A549 (cell line): Measurements from ENCODE around the gene NKD1. TPM values are rescaled to one million over a fixed set of nuclear protein-coding genes. Genes with fewer than 3 reads are reported as not detected.

ENCODE experiments used
- ATAC-seq, 2 experiments: fragments of 200-7000 bp in 1 of 2; fragments of >200 bp in 1 of 2; cut with Nextera tagmentation in 1 of 2; cut with Tn5 transposase in 1 of 2; 3 replicates each; pipeline versions ENCODE4 v1.8.0 to v1.9.1; 2018 to 2020; ENCODE audit warnings: mild to moderate bottlenecking in 1 of 2, moderate library complexity in 1 of 2
- CTCF ChIA-PET: fragments of 300-600 bp; sonication (Branson Sonifier 250); formaldehyde crosslinking; extraction: SDS; loops from one replicate; lab custom pipeline; 2021; ENCODE audit warnings: antibody characterized with exemption, inconsistent platforms; lab: Yijun Ruan, JAX
- POLR2A ChIA-PET: fragments of 350-600 bp; formaldehyde crosslinking; extraction: SDS; loops from one replicate; lab custom pipeline; 2021; ENCODE audit warnings: antibody characterized with exemption, inconsistent platforms; lab: Yijun Ruan, JAX
- DNase-seq, 2 experiments: peaks; one replicate each; pipeline versions ENCODE4 v3.0.0 to v3.0.0-alpha.2; 2011 to 2016; ENCODE audit warnings: low read depth in 1 of 2, low spot score in 1 of 2
- FAIRE-seq: peaks from 2 replicates; lab custom pipeline; 2011; peaks lifted over from hg19 to GRCh38; lab: Jason Lieb, UNC
- H3K27ac ChIP-seq, 2 experiments: fragments of >200 bp; sonication (Bioruptor Twin); formaldehyde crosslinking; 3 replicates each; pipeline ENCODE4 v1.5.1; 2016 to 2017
- H3K4me1 ChIP-seq: fragments of >200 bp; sonication (Bioruptor Twin); formaldehyde crosslinking; 3 replicates; pipeline ENCODE4 v1.6.1; 2016
- H3K4me2 ChIP-seq: fragments of >200 bp; sonication (Bioruptor Twin); formaldehyde crosslinking; 3 replicates; pipeline ENCODE4 v1.6.1; 2016
- H3K4me3 ChIP-seq: fragments of >200 bp; sonication (Bioruptor Twin); formaldehyde crosslinking; 3 replicates; pipeline ENCODE4 v1.5.1; 2016
- H3K9me3 ChIP-seq: fragments of >200 bp; sonication (Bioruptor Twin); formaldehyde crosslinking; 3 replicates; pipeline ENCODE4 v1.6.1; 2016
- E2F6 ChIP-seq: IDR thresholded peaks from 2 replicates; pipeline ENCODE4 v1.6.1; 2012; ENCODE audit warnings: low read depth, borderline replicate concordance
- ELK1 ChIP-seq: fragments of 150-350 bp; IDR thresholded peaks from 2 replicates; pipeline ENCODE4 v1.6.1; 2014; ENCODE audit warnings: low read depth, mild to moderate bottlenecking, low read length
- FOSL2 ChIP-seq, 2 experiments: fragments of 450-650 bp in 1 of 2; fragments of >200 bp in 1 of 2; sonication (Bioruptor Twin) in 1 of 2; formaldehyde crosslinking; IDR thresholded peaks; 2 replicates each; pipeline versions ENCODE4 v1.5.0 to v1.6.1; 2016 to 2020; ENCODE audit warnings: mild to moderate bottlenecking in 1 of 2, moderate library complexity in 1 of 2
- HDAC2 ChIP-seq: fragments of 200-600 bp; sonication (generic); IDR thresholded peaks from 2 replicates; pipeline ENCODE4 v1.6.1; 2016
- HES2 ChIP-seq: fragments of >200 bp; sonication (Bioruptor Twin); formaldehyde crosslinking; IDR thresholded peaks from 2 replicates; pipeline ENCODE4 v1.6.1; 2016
- HEYL ChIP-seq: fragments of 250-450 bp; sonication (Bioruptor Pico); IDR thresholded peaks from 2 replicates; pipeline ENCODE4 v1.8.0; 2021; ENCODE audit warnings: mild to moderate bottlenecking, moderate library complexity
- HOXB13 ChIP-seq: fragments of 250-450 bp; sonication (Bioruptor Pico); IDR thresholded peaks from 2 replicates; pipeline ENCODE4 v1.5.0; 2020; ENCODE audit warnings: low read depth, mild to moderate bottlenecking, moderate library complexity
- KDM1A ChIP-seq: fragments of 200-600 bp; sonication (generic); IDR thresholded peaks from 2 replicates; pipeline ENCODE4 v1.6.1; 2016; ENCODE audit warnings: low read depth, mild to moderate bottlenecking
- MAZ ChIP-seq: fragments of 150-350 bp; IDR thresholded peaks from 2 replicates; pipeline ENCODE4 v1.6.1; 2014; ENCODE audit warnings: antibody characterized with exemption, low read depth, low read length, borderline replicate concordance
- MYC ChIP-seq: IDR thresholded peaks from 2 replicates; pipeline ENCODE4 v1.6.1; 2012; ENCODE audit warnings: mild to moderate bottlenecking, inconsistent platforms, low read length, improper control_type of control experiment, borderline replicate concordance
- PBX3 ChIP-seq: IDR thresholded peaks from 2 replicates; pipeline ENCODE4 v1.6.1; 2012
- PHF8 ChIP-seq: fragments of 200-600 bp; sonication (generic); IDR thresholded peaks from 2 replicates; pipeline ENCODE4 v1.6.1; 2016; ENCODE audit warnings: low read depth, mild to moderate bottlenecking, antibody characterized with exemption, moderate library complexity, borderline replicate concordance
- RAD21 ChIP-seq, 2 experiments: fragments of >200 bp in 1 of 2; sonication (Bioruptor Twin) in 1 of 2; formaldehyde crosslinking in 1 of 2; IDR thresholded peaks in 1 of 2; conservative IDR thresholded peaks in 1 of 2; 2 replicates in 1 of 2; 3 replicates in 1 of 2; pipeline ENCODE4 v1.6.1; 2012 to 2018; ENCODE audit warnings: inconsistent platforms in 1 of 2
- REST ChIP-seq: fragments of 200-600 bp; sonication (generic); IDR thresholded peaks from 2 replicates; pipeline ENCODE4 v1.6.1; 2016; ENCODE audit warnings: antibody characterized with exemption, mild to moderate bottlenecking, moderate library complexity
- RFX5 ChIP-seq: fragments of 450-650 bp; IDR thresholded peaks from 2 replicates; pipeline ENCODE4 v1.7.1; 2014; ENCODE audit warnings: antibody characterized with exemption, mild to moderate bottlenecking, moderate library complexity
- TFCP2L1 ChIP-seq: fragments of 250-450 bp; sonication (Bioruptor Pico); IDR thresholded peaks from 2 replicates; pipeline ENCODE4 v1.5.0; 2021; ENCODE audit warnings: mild to moderate bottlenecking
- TP53 ChIP-seq: fragments of 250-450 bp; sonication (Bioruptor Pico); IDR thresholded peaks from 2 replicates; pipeline ENCODE4 v1.5.0; 2021; ENCODE audit warnings: mild to moderate bottlenecking, moderate library complexity
- ZC3H11A ChIP-seq: fragments of 450-650 bp; IDR thresholded peaks from 2 replicates; pipeline ENCODE4 v1.6.1; 2014; ENCODE audit warnings: antibody characterized with exemption, mild to moderate bottlenecking
- WGBS: methylation state at CpG from one replicate; pipeline ENCODE4 v1.1.6; 2017; ENCODE audit errors: missing lambda C conversion rate; 5-methylcytosine and 5-hydroxymethylcytosine counted together
- polyA plus RNA-seq, 4 experiments: library from polyadenylated mRNA; depleted of rRNA in 3 of 4; stranded (reverse); fragments of >200 nt; fragmentation: RNase III in 1 of 4; extraction: RNeasy Plus Mini Kit Qiagen cat#74134 plus additional on column Dnase treatment in 1 of 4; gene quantifications; 2 replicates in 3 of 4; 3 replicates in 1 of 4; pipeline ENCODE4 v1.2.3, GENCODE V29; 2011 to 2017

NKD1 gene
- polyA plus RNA-seq, 2 of the 4 experiments (the other 2 are of a cell fraction): 0.10 to 0.19 TPM

GRCh38 chr16:50531901-50532300 lies 16.3 kb upstream of the NKD1 start:
- 0% methylated on average over 3 of the region's 3 CpGs for WGBS

GRCh38 chr16:50532576-50532975 lies 15.6 kb upstream of the NKD1 start:
- H3K4me3 ChIP-seq: no peak overlapping the region
- H3K9me3 ChIP-seq: peaks cover 3% of the 10 kb centered on the region; the same call in 1 of the 3 replicates
- no peak for FAIRE-seq
- WGBS: 27% methylated on average over 6 of the region's 6 CpGs
- ChIA-PET CTCF (no interaction called here), POLR2A (no interaction called here)
- no peak for DNase-seq
- TF ChIP-seq HOXB13 (no peak), E2F6 (no peak), HDAC2 (no peak), MAZ (no peak), PHF8 (no peak), KDM1A (no peak), REST (no peak), TFCP2L1 (CRISPR knock-in tag) (no peak), MYC (no peak), RAD21 (conservative IDR thresholded peaks at IDR 0.05 in 1 of 2, IDR thresholded peaks at IDR 0.05 in 1 of 2) (no peak), TP53 (CRISPR knock-in tag) (no peak), ZC3H11A (no peak), ELK1 (no peak), HEYL (CRISPR knock-in tag) (no peak), PBX3 (no peak), FOSL2 (IDR thresholded peaks at IDR 0.05) (no peak), FOSL2 (CRISPR knock-in tag; IDR thresholded peaks at IDR 0.05) (no peak)
- H3K27ac ChIP-seq: no peak overlapping the region
- no peak for ATAC-seq
- H3K4me1 ChIP-seq: no peaks in the 10 kb centered on the region
- H3K4me2 ChIP-seq: no peak overlapping the region

More at GRCh38 chr16:50531901-50532300, 16.3 kb upstream of the NKD1 start:
- no peak for FAIRE-seq
- H3K4me3 ChIP-seq: no peak overlapping the region
- no peaks in the 10 kb centered on the region for H3K4me1 ChIP-seq
- H3K4me2 ChIP-seq: no peak overlapping the region
- H3K27ac ChIP-seq: no peak overlapping the region
- POLR2A ChIA-PET: no interaction called here
- TF ChIP-seq REST (no peak), HES2 (no peak), TFCP2L1 (CRISPR knock-in tag) (no peak), FOSL2 (IDR thresholded peaks at IDR 0.05) (no peak), FOSL2 (CRISPR knock-in tag; IDR thresholded peaks at IDR 0.05) (no peak), RFX5 (no peak)
- H3K9me3 ChIP-seq: peaks cover 3% of the 10 kb centered on the region; the same call in 1 of the 3 replicates
- ATAC-seq: no peak
- DNase-seq: no peak
- CTCF ChIA-PET: no interaction called here
